NCI-H345 (cell line): ENCODE measurements around the gene SH3PXD2B.
"Not testable (repeated sequence)": the region's sequence is repeated elsewhere in the genome, so short reads cannot be mapped to it uniquely, and the experiment has no call there.

Experiments used
- DNase-seq: peaks from one replicate; lab custom pipeline; 2025; lab: John Stamatoyannopoulos, UW

The SH3PXD2B gene

DNA sequence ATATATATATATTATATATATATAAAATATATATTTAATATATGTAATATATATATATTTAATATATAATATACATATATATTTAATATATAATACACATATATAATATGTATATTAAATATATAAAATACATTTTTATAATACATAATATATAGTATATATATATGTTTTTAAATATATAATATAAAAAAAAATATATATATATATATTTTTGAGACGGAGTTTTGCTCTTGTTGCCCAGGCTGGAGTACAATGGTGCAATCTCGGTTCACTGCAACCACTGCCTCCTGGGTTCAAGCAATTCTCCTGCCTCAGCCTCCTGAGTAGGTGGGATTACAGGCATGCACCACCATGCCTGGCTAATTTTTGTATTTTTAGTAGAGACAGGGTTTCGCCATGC lies 85.6 kb downstream of the SH3PXD2B start:
- not testable (repeated sequence) for DNase-seq

DNA sequence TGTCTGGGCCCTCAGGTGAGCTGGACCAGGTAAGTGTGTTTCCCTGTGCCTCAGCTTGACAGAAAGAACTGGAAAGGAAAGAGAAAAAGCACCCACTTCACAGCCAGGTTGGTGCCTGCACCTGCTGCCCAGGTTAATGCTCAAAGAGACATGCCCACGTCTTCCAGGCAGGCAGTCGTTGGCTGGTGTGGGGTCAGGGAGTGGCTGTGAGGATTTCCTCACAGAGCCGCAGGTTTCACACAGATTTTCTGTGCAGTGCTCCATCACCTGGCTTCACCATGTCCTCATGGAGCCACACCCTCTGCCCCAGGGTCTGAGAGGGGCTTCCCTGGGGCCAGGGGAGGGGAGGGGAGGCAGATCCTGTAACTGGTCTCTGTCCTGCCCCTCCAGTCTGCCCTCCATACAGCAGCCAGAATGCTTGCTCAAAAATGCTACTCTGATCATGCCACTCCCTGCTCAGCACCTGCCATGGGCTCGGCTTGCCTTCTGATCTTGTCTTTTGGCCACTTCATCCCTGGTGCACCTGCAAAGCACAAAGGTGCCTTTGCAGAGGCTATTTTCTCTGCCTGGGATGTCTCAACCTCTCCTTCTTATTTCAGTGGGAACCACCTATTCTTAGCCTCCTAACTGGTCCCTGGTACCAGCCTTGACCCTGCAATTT lies 88.2 kb downstream of the SH3PXD2B start:
- DNase-seq = peak; percentile 23

DNA sequence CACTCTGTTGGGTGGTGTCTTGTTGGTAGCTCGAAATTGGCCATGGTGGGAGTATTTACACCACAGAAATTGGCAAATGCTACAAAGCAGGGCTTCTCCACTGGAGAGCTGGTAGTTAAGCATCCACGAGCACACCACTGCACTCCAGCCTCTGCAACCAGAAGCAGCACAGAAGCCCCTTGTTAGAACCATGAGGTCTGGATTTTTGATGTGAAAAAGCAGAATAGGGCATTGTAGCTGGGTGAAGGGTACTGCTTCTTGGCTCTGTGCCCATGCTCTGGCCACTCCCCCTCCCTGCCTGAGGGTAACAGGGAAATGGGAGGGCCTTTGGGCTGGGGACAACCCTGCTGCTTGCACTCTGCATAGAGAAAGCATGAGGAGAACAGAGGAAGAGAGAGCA lies 89.6 kb downstream of the SH3PXD2B start:
- DNase-seq = peak; percentile 1

DNA sequence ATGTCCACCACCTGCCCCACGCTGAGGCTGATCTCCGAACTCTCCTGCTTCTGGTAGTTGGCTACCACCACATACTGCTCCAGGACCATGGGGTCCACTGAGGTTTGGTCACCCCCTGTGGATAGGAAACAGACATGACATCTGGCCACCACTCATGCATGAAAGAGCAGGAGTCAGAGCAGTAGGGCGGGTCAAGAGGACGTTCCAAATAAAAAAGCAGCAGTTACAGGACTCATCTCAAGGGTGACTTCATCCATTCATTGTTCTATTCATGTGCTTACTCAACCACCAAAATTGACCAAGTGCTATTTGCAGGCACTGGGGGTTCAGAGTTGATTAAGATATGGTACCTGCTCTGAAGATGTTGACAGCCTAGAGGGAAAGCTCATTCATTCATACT lies 91.6 kb downstream of the SH3PXD2B start:
- no peak for DNase-seq

DNA sequence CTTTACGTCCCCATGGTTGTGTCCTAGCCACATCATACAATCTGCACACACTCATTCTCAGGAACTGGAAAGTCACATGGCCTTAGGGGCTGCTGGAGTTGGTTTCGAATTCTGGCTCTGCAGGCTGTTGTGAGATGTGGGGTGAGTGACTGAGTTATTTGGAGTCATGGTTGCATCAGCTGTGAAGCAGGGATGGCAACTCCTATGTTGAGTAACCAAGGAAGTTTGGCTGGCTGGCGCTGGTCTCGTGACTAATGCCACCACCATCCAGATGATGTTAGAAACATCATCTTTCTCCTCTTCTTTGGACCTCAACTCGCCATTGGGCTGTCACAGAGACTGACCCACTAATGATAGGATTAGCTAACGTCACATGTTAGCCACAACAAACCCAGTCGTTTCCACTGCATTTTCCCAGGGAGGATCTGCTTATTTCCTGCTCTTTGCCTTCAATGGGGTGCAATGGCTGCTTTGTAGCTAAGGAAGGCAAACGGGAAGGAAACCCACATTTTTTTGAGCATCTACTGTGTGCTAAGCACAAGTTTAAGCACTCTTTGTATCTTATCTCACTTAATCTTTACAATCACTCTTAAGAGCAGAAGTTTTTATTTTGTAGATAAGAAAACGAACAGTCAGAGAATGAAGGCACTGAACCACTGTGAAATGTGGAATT lies 92.6 kb downstream of the SH3PXD2B start:
- DNase-seq = no peak

DNA sequence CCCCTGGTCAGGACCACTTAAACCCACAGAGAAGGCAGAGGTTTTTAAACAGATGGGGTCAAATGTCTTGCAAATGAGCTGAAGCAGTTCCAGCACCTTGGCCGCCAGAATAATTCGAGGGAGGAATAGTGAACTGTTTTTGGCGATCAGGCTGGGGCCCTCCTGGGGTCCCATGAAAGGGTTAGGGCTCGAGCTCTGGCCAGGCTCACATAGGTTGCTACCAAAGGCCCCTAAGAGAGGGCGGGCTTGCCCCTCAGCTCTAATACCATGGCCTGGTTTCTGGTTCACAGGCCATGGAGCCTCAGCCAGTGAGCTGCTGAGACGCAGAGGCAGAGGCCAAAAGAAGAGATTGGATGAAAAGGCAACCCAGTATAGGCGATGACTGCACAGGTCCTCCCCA lies 96.0 kb downstream of the SH3PXD2B start:
- DNase-seq = no peak

DNA sequence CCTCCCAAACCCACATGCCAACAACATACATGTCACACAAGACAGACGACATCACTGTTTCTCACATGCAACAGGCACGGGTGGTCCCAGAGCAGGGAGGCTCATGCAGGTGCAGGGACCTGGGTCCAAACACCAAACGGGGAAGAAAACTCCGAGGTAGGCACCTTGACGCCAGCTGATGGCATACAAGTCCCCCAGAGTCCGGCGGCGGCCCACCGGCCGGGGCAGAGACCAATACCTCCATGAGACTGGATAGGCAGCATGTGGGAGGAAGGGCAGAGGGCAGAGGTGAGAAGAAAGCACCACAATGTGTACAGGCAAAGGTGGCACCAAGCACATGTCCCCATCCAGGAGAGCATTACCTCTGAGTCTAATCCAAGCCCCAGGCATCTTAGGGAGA lies 97.8 kb downstream of the SH3PXD2B start:
- no peak for DNase-seq

DNA sequence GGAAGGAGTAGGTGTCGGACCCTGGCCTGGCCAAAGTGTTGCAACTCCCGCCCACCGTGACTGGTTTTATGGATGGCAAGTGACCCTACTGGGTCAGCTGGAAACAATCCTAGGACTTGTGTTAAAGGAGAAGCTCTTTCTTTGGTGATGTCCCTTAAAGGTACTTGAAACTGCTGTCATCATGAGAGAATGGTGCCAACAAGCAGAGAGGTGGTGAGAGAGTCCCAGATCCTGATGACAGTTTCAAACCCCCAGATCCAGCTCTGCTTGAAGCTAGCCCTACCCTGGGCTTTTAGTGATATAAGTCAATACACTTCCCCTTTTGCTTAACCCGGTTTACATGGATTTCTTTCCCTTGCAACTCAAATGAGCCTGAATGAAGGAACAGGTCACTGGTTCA lies 98.3 kb downstream of the SH3PXD2B start:
- DNase-seq = no peak

DNA sequence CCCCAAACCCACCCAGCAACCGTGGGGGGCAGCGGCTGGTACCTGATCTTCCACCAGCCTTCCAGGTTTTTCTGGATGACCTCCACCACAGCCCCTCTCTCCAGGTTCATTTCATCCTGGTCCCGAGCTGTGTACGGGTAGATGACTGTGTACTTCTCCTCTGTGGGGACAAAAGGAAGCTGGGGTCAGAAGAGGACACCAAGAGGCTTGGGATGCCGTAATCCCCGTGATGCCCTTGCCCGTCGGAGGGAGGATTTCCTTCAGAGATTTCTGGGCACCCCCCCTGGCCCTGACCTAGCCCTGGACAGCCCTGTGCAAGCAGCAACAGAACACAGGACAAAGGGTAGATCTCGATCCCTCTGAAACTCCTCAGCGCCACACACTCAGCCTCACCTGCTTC lies 100.5 kb downstream of the SH3PXD2B start:
- DNase-seq = no peak

DNA sequence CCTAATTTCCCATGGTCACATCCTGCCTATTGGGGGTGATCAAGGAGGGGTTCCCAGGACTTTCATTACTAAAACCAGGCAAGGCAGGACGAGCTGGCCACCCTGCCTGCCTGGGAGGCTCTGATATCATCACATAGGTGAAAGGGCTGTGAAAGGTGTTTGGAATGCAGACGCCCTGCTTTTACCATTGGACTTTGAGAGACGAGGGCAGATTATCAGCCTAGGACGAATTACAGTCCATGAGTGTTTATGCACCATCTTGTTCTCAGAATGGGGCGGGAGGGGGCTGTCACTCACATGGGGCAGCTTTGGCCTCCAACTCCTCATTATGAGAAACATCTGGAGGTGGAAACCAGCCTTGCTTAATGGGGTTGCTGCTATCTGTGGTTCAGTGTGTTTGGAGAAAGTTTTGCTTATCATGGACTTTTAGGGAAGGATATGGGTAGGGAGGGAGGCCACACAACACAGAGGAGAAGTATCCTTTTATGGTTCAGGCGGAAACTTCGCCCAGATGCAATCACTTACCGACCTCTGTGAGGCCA lies 101.0 kb downstream of the SH3PXD2B start:
- no peak for DNase-seq

DNA sequence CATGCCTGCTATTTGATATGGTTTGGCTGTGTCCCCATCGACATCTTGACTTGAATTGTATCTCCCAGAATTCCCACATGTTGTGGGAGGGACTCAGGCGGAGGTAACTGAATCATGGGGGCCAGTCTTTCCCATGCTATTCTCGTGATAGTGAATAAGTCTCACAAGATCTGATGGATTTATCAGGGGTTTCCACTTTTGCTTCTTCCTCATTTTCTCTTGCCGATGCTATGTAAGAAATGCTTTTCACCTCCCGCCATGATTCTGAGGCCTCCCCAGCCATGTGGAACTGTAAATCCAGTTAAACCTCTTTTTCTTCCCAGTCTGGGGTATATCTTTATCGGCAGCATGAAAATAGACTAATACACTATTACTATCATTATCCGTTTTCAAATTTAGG lies 101.8 kb downstream of the SH3PXD2B start:
- not testable (repeated sequence) for DNase-seq

DNA sequence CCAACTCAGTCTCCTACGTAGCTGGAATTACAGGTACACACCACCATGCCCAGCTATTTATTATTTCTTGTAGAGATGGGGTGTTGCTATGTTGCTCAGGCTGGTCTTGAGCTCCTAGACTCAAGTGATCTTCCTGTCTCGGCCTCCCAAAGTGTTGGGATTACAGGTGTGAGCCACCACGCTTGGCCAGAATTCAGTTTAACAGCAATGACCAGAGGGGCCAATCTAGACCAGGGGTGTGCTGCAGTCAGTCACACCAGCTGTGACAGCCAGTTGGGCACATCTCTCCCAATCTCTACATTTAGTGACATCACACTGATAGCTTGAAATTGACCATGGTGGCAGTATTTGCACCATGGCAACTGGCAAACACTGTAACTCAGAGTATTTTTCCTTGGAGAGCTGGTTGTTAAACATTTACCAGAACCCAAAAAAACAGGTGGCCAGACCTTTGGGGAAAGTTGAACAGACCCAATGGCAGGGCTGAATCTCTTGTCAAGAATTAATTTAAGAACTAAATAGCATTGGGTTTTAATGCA lies 103.0 kb downstream of the SH3PXD2B start:
- no peak for DNase-seq

DNA sequence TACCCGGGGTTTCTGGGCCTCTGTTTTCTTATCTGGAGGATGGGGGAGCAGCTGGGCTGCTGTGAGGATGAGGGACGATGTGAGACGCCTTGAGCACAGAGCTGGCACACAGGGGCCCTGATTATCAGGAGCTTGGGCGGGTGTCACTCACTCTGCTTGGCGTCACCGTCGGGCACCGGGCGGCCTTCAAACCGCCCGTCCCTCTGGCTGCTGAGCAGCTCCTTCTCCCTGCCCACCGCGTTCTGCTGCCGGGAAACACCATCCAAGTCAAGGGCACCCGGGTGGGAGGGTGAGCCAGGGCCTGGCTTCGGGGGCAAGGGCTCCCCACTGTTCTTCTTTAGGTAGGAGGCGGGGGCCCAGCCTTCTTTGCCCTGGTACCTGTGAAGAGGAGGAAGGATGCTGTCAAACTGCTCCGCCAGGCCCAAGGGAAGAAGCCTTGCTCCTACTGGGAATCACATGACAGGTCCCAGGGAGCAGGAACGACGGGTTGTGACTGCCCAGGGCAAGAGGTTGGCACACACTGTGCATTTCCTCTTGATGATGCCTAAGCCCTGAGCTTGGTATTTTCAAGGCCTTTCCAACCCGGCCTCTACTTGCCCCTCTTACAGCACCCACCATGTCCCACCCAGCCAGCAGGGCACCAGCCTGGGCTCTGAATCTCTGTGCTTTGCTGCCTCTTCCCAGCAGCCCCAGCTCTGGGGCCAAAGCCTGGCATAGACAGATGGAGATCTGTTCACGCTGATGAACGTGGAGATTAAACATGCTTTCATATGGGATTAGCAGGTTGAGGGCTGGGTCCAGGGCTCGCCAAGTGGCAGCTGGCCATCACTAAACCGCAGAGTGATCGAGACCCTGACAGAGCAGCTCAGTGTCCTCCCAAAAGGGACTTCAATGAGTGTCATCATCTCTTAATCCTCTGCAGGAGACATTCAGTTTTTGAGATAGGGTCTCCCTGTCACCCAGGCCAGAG lies 103.8 kb downstream of the SH3PXD2B start:
- DNase-seq = no peak

DNA sequence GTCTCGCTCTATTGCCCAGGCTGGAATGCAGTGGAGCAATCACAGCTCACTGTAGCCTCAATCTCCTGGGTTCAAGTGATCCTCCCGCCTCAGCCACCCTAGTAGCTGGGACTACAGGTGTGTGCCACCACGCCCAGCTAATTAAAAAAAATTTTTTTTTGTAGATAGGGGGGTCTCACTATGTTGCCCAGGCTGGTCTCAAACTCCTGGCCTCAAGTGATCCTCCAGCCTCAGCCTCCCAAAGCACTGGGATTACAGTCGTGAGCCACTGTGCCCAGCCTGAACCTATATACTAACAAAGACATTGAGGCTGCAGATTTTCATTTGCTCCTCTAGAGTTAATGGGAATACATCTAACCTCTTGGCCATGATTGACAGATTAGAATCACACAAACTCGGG lies 105.6 kb downstream of the SH3PXD2B start:
- DNase-seq = not testable (repeated sequence)

DNA sequence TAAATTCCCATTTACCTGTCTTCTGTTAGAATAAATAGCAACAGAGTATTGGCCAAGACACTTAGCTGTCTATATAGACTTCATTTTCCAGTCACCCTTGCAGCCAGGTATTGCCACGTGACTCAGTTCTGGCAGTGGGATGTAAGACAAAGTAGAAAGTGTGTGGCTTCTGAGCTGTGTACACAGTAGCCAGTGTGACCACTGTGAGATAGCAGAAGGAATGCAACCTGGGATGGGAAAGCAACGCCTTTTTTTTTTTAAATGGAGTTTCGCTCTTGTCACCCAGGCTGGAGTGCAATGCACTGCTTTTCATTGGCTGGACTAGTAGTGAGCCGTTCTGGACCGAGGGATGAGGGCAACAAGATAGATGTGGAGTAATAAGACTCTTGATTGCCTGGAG lies 106.2 kb downstream of the SH3PXD2B start:
- no peak for DNase-seq

DNA sequence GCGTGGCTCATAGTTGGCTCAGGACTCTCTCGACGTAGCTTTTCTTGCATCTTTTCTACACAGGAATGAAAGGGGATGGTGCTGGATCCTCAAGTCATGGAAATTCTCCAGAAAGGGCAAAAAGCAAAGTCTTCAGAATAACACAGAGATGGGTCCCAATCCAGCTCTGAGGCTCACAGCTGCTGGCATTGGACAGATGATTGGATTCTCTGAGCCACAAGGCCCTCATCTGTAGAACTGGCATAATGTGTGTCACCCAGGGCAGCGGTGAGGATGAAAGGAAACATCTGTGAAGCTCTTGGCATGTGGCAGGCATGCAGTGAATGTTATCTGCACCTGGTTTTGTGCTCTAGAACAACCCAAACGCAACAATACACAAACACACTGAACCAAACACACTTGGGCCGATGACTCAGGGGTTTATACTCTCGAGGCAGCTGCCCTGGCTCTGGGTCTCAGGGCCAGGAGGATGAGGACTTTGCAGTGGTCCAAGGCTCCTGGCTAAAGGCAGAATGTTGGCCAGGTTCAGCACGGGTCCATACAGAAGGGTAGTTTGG lies 106.8 kb downstream of the SH3PXD2B start:
- DNase-seq = no peak

DNA sequence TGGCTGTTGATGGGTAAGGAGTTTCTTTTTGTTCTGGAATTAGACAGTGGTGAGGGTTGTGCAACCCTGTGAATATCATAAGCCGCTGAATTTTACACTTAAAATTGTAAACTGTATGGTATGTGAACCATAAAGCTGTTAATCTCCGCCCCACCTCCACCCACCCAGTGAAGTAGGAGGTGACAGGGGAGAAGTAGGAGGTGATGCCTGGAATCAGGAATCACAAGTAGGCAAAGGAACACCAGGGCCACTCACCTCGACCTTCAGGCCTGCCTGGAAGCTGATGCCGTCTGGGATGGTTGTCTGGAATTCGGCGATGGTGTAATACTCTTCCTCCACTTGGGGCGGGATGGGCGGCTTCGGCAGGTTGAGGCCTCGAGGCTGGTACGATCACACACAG lies 108.4 kb downstream of the SH3PXD2B start:
- no peak for DNase-seq

DNA sequence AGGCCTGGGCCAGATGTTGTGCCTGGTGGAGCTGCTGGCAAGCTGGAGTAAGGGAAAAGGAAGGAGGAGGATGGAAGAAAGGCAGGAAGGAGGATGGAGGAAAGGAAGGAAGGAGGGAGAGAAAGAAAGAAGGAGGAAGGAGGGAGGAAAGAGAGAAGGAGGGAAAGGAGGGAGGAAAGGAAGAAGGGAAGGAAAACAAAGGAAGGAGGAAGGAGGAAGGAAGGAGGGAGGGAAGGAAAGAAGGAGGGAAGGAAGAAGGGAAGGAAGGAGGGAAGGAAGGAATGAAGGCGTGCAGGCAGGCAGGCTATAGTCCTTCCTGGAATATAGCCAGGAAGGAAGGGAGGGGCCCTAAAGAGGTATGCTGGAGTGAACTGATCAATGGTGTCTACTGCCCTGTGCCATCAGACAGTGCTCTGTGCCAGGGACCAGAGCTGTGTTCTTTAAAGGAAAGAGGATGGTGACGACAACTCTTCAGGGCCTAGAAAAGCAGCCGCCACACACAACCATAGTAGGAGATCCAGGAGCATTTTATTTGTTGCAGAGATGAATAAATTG lies 109.4 kb downstream of the SH3PXD2B start:
- no peak for DNase-seq

DNA sequence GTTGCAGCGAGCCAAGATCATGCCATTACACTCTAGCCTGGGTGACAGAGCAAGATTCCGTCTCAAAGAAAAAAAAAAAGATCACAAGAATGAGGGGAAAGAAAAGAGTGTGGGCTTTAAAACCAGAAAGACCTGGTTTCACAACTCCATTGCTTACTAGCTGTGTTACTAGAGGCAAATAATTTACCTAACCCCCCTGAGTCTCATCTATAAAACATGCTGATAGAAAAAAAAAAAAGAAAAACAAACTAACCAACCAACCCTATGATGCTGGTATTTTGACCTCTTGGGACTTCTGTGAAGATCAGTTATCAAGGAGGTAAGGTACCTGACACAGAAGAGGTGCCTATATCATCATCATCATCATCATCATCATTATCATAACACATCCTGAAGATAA lies 110.6 kb downstream of the SH3PXD2B start:
- DNase-seq = no peak

DNA sequence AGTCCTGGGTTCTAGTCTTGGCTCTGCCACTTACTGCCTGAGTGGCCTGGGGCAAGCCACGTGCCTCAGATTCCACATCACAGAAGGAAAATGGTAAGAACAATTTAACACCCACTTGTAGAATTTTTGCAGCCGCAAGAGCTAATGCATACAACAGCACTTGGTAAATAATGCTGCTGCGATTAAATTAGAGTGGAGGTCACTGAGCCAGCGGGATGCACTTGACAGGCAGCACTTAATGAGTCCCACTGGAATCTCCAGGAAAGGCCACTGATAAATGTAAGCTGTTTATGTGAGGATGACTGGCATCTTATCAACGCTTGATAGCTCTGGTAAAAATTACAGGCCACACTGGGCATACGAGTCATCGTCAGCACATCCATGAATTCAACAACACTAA lies 111.4 kb downstream of the SH3PXD2B start:
- DNase-seq = no peak
